Parathyroid adenoma (tissue), 2 donors: ENCODE data around the gene KCNA1.

ENCODE experiments used
- H2AFZ ChIP-seq: fragments of 300-600 bp; sonication (generic); one replicate; pipeline ENCODE4 v1.7.0; 2017; ENCODE audit warnings: antibody characterized with exemption, mild to moderate bottlenecking
- H3K27ac ChIP-seq: fragments of 300-600 bp; sonication (generic); one replicate; pipeline ENCODE4 v1.7.0; 2017
- H3K27me3 ChIP-seq: fragments of 300-600 bp; sonication (generic); one replicate; pipeline ENCODE4 v1.7.0; 2017; ENCODE audit warnings: low read length; ENCODE audit not compliant: control insufficient read depth, insufficient read depth
- H3K36me3 ChIP-seq: fragments of 300-600 bp; sonication (generic); one replicate; pipeline ENCODE4 v1.7.0; 2017; ENCODE audit warnings: low read length; ENCODE audit not compliant: control insufficient read depth, insufficient read depth
- H3K4me1 ChIP-seq: fragments of 300-600 bp; sonication (generic); one replicate; pipeline ENCODE4 v1.7.0; 2017; ENCODE audit warnings: control low read depth
- H3K4me2 ChIP-seq: fragments of 300-600 bp; sonication (generic); one replicate; pipeline ENCODE4 v1.7.0; 2017; ENCODE audit warnings: low read length
- H3K4me3 ChIP-seq: fragments of 300-600 bp; sonication (generic); one replicate; pipeline ENCODE4 v1.7.0; 2017; ENCODE audit warnings: low read depth, low read length
- H3K79me2 ChIP-seq: fragments of 300-600 bp; sonication (generic); one replicate; pipeline ENCODE4 v1.7.0; 2017; ENCODE audit warnings: control low read depth
- H3K9ac ChIP-seq: fragments of 300-600 bp; sonication (generic); one replicate; pipeline ENCODE4 v1.7.0; 2017; ENCODE audit warnings: mild to moderate bottlenecking
- H3K9me3 ChIP-seq: fragments of 300-600 bp; sonication (generic); one replicate; pipeline ENCODE4 v1.7.0; 2017; ENCODE audit warnings: low read length; ENCODE audit not compliant: control insufficient read depth
- TF ChIP-seq, protein P1 (sequence below): fragments of 300-600 bp; sonication (generic); IDR thresholded peaks from one replicate; pipeline ENCODE4 v1.7.0; 2017; ENCODE audit warnings: antibody characterized with exemption, mild to moderate bottlenecking
- donor health status: primary hyperparathyroidism.

Gene KCNA1

DNA sequence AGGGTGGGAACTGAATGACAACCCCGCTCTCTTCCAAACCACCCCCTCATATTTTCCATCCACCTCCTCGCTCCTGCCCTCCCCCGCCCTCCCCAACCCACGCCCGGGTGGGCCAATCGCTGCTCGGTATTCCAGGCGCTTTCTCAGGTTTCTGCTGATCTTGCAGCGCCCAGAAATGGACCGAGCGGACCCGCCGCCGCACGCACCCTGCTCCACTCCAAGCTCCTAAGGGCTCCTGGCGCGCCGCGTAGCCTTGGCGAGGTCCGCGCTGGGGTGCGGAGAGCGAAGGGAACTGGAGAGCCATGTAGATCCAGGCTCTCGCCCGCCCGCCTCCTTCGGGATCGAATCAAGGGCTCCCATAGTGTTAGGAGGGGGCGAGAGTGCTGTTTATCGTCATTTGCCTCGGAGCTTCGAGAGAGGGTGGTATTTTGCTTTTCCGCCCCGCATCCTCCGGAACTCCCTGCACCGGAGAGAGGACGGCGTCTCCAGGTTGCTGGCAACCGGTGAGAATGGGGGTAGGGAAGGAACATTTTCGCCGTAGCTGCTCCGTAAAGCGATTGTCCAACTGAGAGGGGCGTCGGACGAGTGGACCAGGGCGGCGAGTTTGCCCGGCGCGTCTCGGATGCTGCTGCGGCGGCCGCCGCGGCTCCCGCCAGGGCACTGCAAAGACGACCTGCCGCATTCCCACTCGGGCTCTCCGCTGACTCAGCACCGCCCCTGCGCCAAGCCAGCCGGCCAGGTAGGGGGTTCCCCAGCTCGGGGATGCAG, at the start of gene KCNA1:
TSS of gene KCNA1 (plus strand) at position 172 of the 768 bp plus-strand sequence. CDS start 1,474 bp downstream, outside the sequence.
- Histone ChIP-seq H3K36me3 (no peaks in the 10 kb centered on the region), H2AFZ (peak within 1 kb of the TSS; percentile 73), H3K4me3 (peak within 1 kb of the TSS; percentile 47), H3K27ac (no peak within 1 kb of the TSS), H3K9me3 (no peaks in the 10 kb centered on the region), H3K79me2 (no peaks in the 10 kb centered on the region), H3K27me3 (peaks cover 5% of the 10 kb centered on the region), H3K9ac (no peak within 1 kb of the TSS), H3K4me1 (no peaks in the 10 kb centered on the region), H3K4me2 (peak within 1 kb of the TSS; percentile 82)
- TF ChIP-seq, protein P1, sequence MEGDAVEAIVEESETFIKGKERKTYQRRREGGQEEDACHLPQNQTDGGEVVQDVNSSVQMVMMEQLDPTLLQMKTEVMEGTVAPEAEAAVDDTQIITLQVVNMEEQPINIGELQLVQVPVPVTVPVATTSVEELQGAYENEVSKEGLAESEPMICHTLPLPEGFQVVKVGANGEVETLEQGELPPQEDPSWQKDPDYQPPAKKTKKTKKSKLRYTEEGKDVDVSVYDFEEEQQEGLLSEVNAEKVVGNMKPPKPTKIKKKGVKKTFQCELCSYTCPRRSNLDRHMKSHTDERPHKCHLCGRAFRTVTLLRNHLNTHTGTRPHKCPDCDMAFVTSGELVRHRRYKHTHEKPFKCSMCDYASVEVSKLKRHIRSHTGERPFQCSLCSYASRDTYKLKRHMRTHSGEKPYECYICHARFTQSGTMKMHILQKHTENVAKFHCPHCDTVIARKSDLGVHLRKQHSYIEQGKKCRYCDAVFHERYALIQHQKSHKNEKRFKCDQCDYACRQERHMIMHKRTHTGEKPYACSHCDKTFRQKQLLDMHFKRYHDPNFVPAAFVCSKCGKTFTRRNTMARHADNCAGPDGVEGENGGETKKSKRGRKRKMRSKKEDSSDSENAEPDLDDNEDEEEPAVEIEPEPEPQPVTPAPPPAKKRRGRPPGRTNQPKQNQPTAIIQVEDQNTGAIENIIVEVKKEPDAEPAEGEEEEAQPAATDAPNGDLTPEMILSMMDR: no peak

DNA sequence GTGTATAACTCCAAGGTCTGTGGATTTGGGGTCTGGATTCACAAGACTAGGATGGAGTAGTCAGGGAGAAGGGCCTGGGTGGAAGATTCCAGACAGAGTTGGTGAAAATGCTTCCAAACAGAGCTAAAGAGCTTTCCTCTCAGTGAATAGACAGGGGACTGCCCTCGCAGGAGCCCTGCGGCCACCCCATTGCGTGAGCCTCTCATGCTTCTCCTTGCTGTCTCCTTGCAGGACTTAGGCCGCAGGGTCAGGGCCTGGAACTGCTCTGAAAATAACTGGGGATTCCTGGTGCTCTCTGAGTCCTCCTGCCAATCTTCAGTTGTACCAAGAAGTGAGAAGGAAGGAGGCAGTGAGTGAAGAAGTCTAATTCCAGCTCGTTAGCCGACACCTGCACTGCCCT, 49.0 kb upstream of the KCNA1 start:
- Histone ChIP-seq H3K27me3 (no peaks in the 10 kb centered on the region), H2AFZ (peak overlapping the region; percentile 66), H3K79me2 (no peaks in the 10 kb centered on the region), H3K9ac (no peak overlapping the region), H3K36me3 (no peaks in the 10 kb centered on the region), H3K4me2 (no peak overlapping the region), H3K4me3 (no peak overlapping the region), H3K4me1 (peaks cover 25% of the 10 kb centered on the region), H3K9me3 (no peaks in the 10 kb centered on the region), H3K27ac (peak overlapping the region; percentile 55)
- TF ChIP-seq, protein P1: no peak

DNA sequence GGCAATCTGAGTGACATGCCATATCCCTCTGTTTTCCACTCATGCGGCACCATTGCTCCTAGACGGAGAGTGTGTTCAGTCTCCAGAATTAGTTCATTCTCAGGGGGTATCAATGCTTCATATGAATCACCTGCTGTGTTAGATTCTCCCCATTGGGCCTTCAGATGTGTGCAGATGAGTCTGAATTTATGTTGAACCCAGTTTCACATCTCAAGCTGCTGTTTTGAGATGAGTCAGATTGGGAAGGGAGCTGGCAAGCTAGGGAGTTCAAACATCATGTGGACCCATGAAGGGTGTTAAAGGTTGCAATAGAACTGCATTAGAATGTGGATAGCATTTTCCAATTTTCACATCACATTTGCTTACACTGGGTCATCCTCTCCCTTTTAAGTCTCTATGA, 46.9 kb upstream of the KCNA1 start:
- H3K9me3 ChIP-seq: no peaks in the 10 kb centered on the region
- H3K4me2 ChIP-seq: no peak overlapping the region
- no peaks in the 10 kb centered on the region for H3K79me2 ChIP-seq
- H2AFZ ChIP-seq: no peak overlapping the region
- no peak overlapping the region for H3K9ac ChIP-seq
- H3K36me3 ChIP-seq: no peaks in the 10 kb centered on the region
- no peak overlapping the region for H3K27ac ChIP-seq
- H3K27me3 ChIP-seq: no peaks in the 10 kb centered on the region
- H3K4me1 ChIP-seq: peaks cover 25% of the 10 kb centered on the region
- H3K4me3 ChIP-seq: no peak overlapping the region
- TF ChIP-seq, protein P1: no peak

DNA sequence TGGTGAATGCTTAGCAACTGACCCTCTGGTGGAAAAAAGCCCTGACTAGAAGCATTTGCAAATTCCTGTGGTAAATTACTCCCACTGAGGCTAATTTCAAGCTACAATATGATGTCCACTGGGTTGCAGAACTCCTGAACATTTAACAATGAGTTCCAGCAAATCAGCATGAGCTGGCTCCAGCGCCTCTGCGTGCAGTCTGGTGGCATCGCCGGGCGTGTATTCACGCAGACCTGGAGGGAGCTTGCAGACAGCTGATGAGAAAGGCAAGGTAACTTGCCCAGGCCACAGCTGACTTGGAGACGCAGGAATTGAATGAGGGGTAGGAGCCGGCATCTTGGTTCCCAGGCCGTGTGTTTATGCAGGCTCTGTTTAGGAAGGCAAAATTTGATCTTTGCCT, 45.1 kb upstream of the KCNA1 start:
- no peak overlapping the region for H3K9ac ChIP-seq
- H2AFZ ChIP-seq: no peak overlapping the region
- no peaks in the 10 kb centered on the region for H3K9me3 ChIP-seq
- H3K4me2 ChIP-seq: no peak overlapping the region
- TF ChIP-seq, protein P1: no peak
- no peaks in the 10 kb centered on the region for H3K36me3 ChIP-seq
- no peaks in the 10 kb centered on the region for H3K79me2 ChIP-seq
- no peak overlapping the region for H3K4me3 ChIP-seq
- H3K4me1 ChIP-seq: peaks cover 14% of the 10 kb centered on the region
- no peak overlapping the region for H3K27ac ChIP-seq
- no peaks in the 10 kb centered on the region for H3K27me3 ChIP-seq

DNA sequence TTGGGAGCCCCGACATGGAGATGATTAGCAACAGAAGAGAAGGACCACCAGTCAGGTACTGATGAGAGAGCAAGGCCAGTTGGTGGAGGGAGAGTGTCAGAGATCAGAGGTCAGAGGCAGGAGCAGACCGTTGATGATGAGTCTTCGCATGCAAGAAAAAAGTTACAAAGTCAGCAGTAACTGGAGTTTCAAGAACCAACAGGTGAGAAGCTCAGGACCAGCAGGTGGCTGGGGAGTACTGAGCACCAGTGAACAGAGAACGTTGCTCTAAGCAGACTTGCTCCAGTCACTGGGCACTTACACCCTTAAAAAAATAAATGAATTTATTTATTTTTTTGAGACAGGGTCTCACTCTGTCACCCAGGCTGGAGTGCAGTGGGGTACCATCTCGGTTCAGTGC, 44.5 kb upstream of the KCNA1 start:
- H3K4me1 ChIP-seq: peaks cover 8% of the 10 kb centered on the region
- no peaks in the 10 kb centered on the region for H3K36me3 ChIP-seq
- H3K27me3 ChIP-seq: no peaks in the 10 kb centered on the region
- no peak overlapping the region for H3K9ac ChIP-seq
- no peak overlapping the region for H3K4me2 ChIP-seq
- H3K4me3 ChIP-seq: no peak overlapping the region
- no peak overlapping the region for H2AFZ ChIP-seq
- H3K27ac ChIP-seq: no peak overlapping the region
- no peaks in the 10 kb centered on the region for H3K79me2 ChIP-seq
- TF ChIP-seq, protein P1: no peak
- no peaks in the 10 kb centered on the region for H3K9me3 ChIP-seq
